HepG2 (cell line): Measurements from ENCODE around the gene MTR. TPM values are rescaled to one million over a fixed set of nuclear protein-coding genes. Genes with fewer than 3 reads are reported as not detected.
A peak's percentile ranks its signal among the peaks of the same experiment; 100 is the strongest.

Source experiments
- FOXP1 ChIP-seq, 2 experiments: fragments of 450-650 bp in 1 of 2; IDR thresholded peaks; 2 replicates each; pipeline ENCODE4 v1.6.1; 2017 to 2018; ENCODE audit warnings: antibody characterized with exemption in 1 of 2
- HNRNPH1 ChIP-seq: fragments of 200-400 bp; formaldehyde crosslinking; optimal IDR thresholded peaks from 2 replicates; pipeline ENCODE3; 2017; ENCODE audit warnings: mild to moderate bottlenecking, low read depth, low read length
- NFYB ChIP-seq: sonication (generic); formaldehyde crosslinking; IDR thresholded peaks from 2 replicates; pipeline ENCODE4 v1.4.0; 2020; ENCODE audit warnings: missing genetic modification reagents
- REL ChIP-seq: sonication (generic); formaldehyde crosslinking; conservative IDR thresholded peaks from 2 replicates; pipeline ENCODE4 v1.8.0; 2022; ENCODE audit warnings: mild to moderate bottlenecking, missing genetic modification reagents, moderate library complexity
- SRF ChIP-seq: IDR thresholded peaks from 2 replicates; pipeline ENCODE4 v1.6.1; 2011; ENCODE audit warnings: mild to moderate bottlenecking, low read depth, low read length, moderate library complexity
- TMF1 ChIP-seq: sonication (generic); formaldehyde crosslinking; IDR thresholded peaks from 2 replicates; pipeline ENCODE4 v1.8.1; 2022; ENCODE audit warnings: low read depth, missing genetic modification reagents
- ZKSCAN5 ChIP-seq: sonication (generic); formaldehyde crosslinking; IDR thresholded peaks from 2 replicates; pipeline ENCODE4 v1.5.1; 2020; ENCODE audit warnings: mild to moderate bottlenecking, missing genetic modification reagents
- ZNF670 ChIP-seq: sonication (generic); formaldehyde crosslinking; IDR thresholded peaks from 2 replicates; pipeline ENCODE4 v1.8.0; 2022; ENCODE audit warnings: mild to moderate bottlenecking, missing genetic modification reagents, borderline replicate concordance
- ZNF737 ChIP-seq: sonication (generic); formaldehyde crosslinking; IDR thresholded peaks from 2 replicates; pipeline ENCODE4 v1.5.0; 2020; ENCODE audit warnings: missing genetic modification reagents, mild to moderate bottlenecking, borderline replicate concordance
- ZSCAN25 ChIP-seq: sonication (generic); formaldehyde crosslinking; IDR thresholded peaks from 2 replicates; pipeline ENCODE4 v1.8.0; 2022; ENCODE audit warnings: mild to moderate bottlenecking, missing genetic modification reagents
- polyA plus RNA-seq, 8 experiments: library from polyadenylated mRNA; depleted of rRNA in 3 of 8; stranded (reverse) in 7 of 8; unstranded in 1 of 8; fragments of >200 nt; fragmentation: Illumina TruSeq in 4 of 8; extraction: Trizol in 4 of 8; gene quantifications; 2 replicates each; pipeline versions ENCODE4 v1.2.1 to v1.2.3, GENCODE V29; 2011 to 2016; ENCODE audit warnings: low read depth in 4 of 8, missing spikeins in 1 of 8, mixed read lengths in 1 of 8; ENCODE audit not compliant: insufficient read depth in 1 of 8
- total RNA-seq, 5 experiments: library from RNA; depleted of rRNA; stranded (reverse); fragments of >200 nt; fragmentation: Illumina TruSeq; extraction: Trizol; gene quantifications; 2 replicates each; pipeline ENCODE4 v1.2.3, GENCODE V29; 2016; ENCODE audit warnings: low read depth in 1 of 5
- TF ChIP-seq, protein P1 (sequence below): sonication (generic); formaldehyde crosslinking; IDR thresholded peaks from 2 replicates; pipeline ENCODE4 v1.5.1; 2020; ENCODE audit warnings: missing genetic modification reagents, mild to moderate bottlenecking, borderline replicate concordance
- TF ChIP-seq, protein P2 (sequence below): sonication (generic); formaldehyde crosslinking; IDR thresholded peaks from 2 replicates; pipeline ENCODE4 v1.5.0; 2020; ENCODE audit warnings: mild to moderate bottlenecking, missing genetic modification reagents, moderate library complexity
- TF ChIP-seq, protein P3 (sequence below): sonication (generic); formaldehyde crosslinking; IDR thresholded peaks from 2 replicates; pipeline ENCODE4 v1.4.0; 2020; ENCODE audit warnings: mild to moderate bottlenecking, missing genetic modification reagents, borderline replicate concordance
- TF ChIP-seq, protein P4 (sequence below): sonication (generic); formaldehyde crosslinking; IDR thresholded peaks from 2 replicates; pipeline ENCODE4 v1.8.0; 2022; ENCODE audit warnings: missing genetic modification reagents, mild to moderate bottlenecking, moderate library complexity, borderline replicate concordance
- TF ChIP-seq, protein P5 (sequence below): sonication (generic); formaldehyde crosslinking; conservative IDR thresholded peaks from 2 replicates; pipeline ENCODE4 v1.8.0; 2022; ENCODE audit warnings: missing genetic modification reagents

MTR gene
- total and polyA plus RNA-seq, 2 of the 13 experiments (the other 11 are each of a cell fraction or from before 2014, with no cell fraction given), result 16.3 to 36.1 TPM

DNA sequence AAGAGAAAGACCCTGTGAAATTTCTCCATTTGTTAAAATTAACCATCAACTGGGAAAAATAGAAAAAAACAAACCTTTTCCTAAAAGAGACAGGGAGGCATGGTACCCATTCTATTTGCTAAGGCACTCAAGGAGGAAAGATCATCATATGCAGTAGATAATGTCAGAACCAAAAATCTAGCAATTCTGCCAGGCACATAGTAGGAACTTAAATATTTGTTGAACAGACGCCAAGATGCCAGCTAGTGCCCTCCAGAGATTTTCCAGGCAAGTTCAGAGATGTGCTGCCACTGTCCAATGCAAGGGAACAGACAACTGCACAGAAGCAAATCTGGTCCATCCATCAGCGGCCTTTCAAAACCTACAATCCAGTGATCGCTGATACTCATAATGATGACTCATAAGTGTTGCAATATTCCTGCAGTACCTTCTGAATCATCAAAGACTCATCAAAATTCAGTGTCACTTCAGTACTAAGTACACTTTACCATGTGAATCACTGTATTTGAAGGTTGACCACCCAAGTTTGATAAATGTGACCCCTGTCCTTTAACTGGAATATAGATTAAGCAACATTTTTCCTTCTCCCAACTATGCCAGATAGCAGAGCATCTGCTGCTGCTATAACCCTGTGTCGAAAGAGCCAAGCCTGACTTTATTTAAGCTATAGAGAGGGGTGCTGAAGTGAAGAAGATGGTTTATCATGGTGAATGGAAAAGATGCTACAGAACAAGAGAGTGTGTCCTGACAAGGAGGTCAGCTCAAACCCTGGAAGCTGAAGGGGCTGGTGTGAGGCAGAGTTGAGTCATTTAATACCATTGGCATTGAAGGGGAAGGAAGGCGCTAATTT, 110.0 kb downstream of the MTR start (continued):
- TF ChIP-seq, protein P1, sequence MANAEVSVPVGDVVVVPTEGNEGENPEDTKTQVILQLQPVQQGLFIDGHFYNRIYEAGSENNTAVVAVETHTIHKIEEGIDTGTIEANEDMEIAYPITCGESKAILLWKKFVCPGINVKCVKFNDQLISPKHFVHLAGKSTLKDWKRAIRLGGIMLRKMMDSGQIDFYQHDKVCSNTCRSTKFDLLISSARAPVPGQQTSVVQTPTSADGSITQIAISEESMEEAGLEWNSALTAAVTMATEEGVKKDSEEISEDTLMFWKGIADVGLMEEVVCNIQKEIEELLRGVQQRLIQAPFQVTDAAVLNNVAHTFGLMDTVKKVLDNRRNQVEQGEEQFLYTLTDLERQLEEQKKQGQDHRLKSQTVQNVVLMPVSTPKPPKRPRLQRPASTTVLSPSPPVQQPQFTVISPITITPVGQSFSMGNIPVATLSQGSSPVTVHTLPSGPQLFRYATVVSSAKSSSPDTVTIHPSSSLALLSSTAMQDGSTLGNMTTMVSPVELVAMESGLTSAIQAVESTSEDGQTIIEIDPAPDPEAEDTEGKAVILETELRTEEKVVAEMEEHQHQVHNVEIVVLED (CRISPR knock-in tag), result no peak
- TF ChIP-seq ZKSCAN5, result no peak
- TF ChIP-seq FOXP1 (IDR thresholded peaks at IDR 0.05), result no peak
- TF ChIP-seq FOXP1 (CRISPR knock-in tag; IDR thresholded peaks at IDR 0.05), result 0 out of 2 replicates have a peak, but pooled peaks have one; percentile 38
- TF ChIP-seq, protein P2, sequence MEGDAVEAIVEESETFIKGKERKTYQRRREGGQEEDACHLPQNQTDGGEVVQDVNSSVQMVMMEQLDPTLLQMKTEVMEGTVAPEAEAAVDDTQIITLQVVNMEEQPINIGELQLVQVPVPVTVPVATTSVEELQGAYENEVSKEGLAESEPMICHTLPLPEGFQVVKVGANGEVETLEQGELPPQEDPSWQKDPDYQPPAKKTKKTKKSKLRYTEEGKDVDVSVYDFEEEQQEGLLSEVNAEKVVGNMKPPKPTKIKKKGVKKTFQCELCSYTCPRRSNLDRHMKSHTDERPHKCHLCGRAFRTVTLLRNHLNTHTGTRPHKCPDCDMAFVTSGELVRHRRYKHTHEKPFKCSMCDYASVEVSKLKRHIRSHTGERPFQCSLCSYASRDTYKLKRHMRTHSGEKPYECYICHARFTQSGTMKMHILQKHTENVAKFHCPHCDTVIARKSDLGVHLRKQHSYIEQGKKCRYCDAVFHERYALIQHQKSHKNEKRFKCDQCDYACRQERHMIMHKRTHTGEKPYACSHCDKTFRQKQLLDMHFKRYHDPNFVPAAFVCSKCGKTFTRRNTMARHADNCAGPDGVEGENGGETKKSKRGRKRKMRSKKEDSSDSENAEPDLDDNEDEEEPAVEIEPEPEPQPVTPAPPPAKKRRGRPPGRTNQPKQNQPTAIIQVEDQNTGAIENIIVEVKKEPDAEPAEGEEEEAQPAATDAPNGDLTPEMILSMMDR (CRISPR knock-in tag), result no peak
- TF ChIP-seq NFYB (CRISPR knock-in tag), result no peak
- no peak for TF ChIP-seq SRF
- TF ChIP-seq, protein P3, sequence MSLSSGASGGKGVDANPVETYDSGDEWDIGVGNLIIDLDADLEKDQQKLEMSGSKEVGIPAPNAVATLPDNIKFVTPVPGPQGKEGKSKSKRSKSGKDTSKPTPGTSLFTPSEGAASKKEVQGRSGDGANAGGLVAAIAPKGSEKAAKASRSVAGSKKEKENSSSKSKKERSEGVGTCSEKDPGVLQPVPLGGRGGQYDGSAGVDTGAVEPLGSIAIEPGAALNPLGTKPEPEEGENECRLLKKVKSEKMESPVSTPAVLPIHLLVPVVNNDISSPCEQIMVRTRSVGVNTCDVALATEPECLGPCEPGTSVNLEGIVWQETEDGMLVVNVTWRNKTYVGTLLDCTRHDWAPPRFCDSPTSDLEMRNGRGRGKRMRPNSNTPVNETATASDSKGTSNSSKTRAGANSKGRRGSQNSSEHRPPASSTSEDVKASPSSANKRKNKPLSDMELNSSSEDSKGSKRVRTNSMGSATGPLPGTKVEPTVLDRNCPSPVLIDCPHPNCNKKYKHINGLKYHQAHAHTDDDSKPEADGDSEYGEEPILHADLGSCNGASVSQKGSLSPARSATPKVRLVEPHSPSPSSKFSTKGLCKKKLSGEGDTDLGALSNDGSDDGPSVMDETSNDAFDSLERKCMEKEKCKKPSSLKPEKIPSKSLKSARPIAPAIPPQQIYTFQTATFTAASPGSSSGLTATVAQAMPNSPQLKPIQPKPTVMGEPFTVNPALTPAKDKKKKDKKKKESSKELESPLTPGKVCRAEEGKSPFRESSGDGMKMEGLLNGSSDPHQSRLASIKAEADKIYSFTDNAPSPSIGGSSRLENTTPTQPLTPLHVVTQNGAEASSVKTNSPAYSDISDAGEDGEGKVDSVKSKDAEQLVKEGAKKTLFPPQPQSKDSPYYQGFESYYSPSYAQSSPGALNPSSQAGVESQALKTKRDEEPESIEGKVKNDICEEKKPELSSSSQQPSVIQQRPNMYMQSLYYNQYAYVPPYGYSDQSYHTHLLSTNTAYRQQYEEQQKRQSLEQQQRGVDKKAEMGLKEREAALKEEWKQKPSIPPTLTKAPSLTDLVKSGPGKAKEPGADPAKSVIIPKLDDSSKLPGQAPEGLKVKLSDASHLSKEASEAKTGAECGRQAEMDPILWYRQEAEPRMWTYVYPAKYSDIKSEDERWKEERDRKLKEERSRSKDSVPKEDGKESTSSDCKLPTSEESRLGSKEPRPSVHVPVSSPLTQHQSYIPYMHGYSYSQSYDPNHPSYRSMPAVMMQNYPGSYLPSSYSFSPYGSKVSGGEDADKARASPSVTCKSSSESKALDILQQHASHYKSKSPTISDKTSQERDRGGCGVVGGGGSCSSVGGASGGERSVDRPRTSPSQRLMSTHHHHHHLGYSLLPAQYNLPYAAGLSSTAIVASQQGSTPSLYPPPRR (CRISPR knock-in tag), result peak; percentile 69
- no peak for TF ChIP-seq ZNF737 (CRISPR knock-in tag)
- no peak for TF ChIP-seq HNRNPH1
- TF ChIP-seq, protein P4, sequence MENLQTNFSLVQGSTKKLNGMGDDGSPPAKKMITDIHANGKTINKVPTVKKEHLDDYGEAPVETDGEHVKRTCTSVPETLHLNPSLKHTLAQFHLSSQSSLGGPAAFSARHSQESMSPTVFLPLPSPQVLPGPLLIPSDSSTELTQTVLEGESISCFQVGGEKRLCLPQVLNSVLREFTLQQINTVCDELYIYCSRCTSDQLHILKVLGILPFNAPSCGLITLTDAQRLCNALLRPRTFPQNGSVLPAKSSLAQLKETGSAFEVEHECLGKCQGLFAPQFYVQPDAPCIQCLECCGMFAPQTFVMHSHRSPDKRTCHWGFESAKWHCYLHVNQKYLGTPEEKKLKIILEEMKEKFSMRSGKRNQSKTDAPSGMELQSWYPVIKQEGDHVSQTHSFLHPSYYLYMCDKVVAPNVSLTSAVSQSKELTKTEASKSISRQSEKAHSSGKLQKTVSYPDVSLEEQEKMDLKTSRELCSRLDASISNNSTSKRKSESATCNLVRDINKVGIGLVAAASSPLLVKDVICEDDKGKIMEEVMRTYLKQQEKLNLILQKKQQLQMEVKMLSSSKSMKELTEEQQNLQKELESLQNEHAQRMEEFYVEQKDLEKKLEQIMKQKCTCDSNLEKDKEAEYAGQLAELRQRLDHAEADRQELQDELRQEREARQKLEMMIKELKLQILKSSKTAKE, result no peak
- TF ChIP-seq, protein P5, sequence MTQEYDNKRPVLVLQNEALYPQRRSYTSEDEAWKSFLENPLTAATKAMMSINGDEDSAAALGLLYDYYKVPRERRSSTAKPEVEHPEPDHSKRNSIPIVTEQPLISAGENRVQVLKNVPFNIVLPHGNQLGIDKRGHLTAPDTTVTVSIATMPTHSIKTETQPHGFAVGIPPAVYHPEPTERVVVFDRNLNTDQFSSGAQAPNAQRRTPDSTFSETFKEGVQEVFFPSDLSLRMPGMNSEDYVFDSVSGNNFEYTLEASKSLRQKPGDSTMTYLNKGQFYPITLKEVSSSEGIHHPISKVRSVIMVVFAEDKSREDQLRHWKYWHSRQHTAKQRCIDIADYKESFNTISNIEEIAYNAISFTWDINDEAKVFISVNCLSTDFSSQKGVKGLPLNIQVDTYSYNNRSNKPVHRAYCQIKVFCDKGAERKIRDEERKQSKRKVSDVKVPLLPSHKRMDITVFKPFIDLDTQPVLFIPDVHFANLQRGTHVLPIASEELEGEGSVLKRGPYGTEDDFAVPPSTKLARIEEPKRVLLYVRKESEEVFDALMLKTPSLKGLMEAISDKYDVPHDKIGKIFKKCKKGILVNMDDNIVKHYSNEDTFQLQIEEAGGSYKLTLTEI (CRISPR knock-in tag), result no peak
- TF ChIP-seq REL (CRISPR knock-in tag), result no peak
- no peak for TF ChIP-seq TMF1 (CRISPR knock-in tag)
- TF ChIP-seq ZSCAN25, result no peak
- no peak for TF ChIP-seq ZNF670 (CRISPR knock-in tag)
